WTC11 (cell line): ENCODE results near the gene PEAR1. TPM values are rescaled to one million over a fixed set of nuclear protein-coding genes. Genes with fewer than 3 reads are reported as not detected.

Source experiments
- ATAC-seq: fragments of 200-7000 bp; cut with Tn5 transposase; 2 replicates; pipeline ENCODE4 v1.10.0; 2021; ENCODE audit warnings: mild to moderate bottlenecking, moderate library complexity
- CTCF ChIA-PET: fragments of 300-600 bp; sonication (Branson Sonifier 250); formaldehyde crosslinking; loops from one replicate; lab custom pipeline; 2021; ENCODE audit warnings: antibody characterized with exemption; lab: Charles Lee
- POLR2A ChIA-PET: fragments of 350-600 bp; sonication (Branson Sonifier 250); formaldehyde crosslinking; loops from one replicate; lab custom pipeline; 2021; ENCODE audit warnings: antibody characterized with exemption; lab: Charles Lee
- DNase-seq: peaks from one replicate; pipeline ENCODE4 v3.0.0; 2021; ENCODE audit warnings: low spot score
- H3K27ac Mint-ChIP-seq: 2 replicates; pipeline ENCODE4 v1.8.0; 2021; ENCODE audit warnings: mixed read lengths
- H3K27me3 Mint-ChIP-seq: 2 replicates; pipeline ENCODE4 v1.8.0; 2021; ENCODE audit warnings: low read depth, mild to moderate bottlenecking, moderate library complexity, mixed read lengths
- H3K36me3 Mint-ChIP-seq: 2 replicates; pipeline ENCODE4 v1.8.0; 2021; ENCODE audit warnings: mixed read lengths
- H3K4me1 Mint-ChIP-seq: 2 replicates; pipeline ENCODE4 v1.8.0; 2022; ENCODE audit warnings: mixed read lengths
- H3K4me3 Mint-ChIP-seq: 2 replicates; pipeline ENCODE4 v1.8.0; 2021; ENCODE audit warnings: mild to moderate bottlenecking, moderate library complexity, mixed read lengths
- H3K9me3 Mint-ChIP-seq: 2 replicates; pipeline ENCODE4 v1.8.0; 2021; ENCODE audit warnings: mixed read lengths
- ATF1 ChIP-seq: sonication (generic); formaldehyde crosslinking; IDR thresholded peaks from 2 replicates; pipeline ENCODE4 v1.8.1; 2023; ENCODE audit warnings: mild to moderate bottlenecking, moderate library complexity, missing genetic modification reagents
- ATF6 ChIP-seq: sonication (generic); formaldehyde crosslinking; IDR thresholded peaks from 2 replicates; pipeline ENCODE4 v1.8.1; 2023; ENCODE audit warnings: mild to moderate bottlenecking, missing genetic modification reagents
- E2F5 ChIP-seq: sonication (generic); formaldehyde crosslinking; IDR thresholded peaks from 2 replicates; pipeline ENCODE4 v1.8.1; 2022; ENCODE audit warnings: mild to moderate bottlenecking, moderate library complexity, missing genetic modification reagents
- FOXJ3 ChIP-seq: sonication (generic); formaldehyde crosslinking; IDR thresholded peaks from 2 replicates; pipeline ENCODE4 v1.9.0; 2021; ENCODE audit warnings: missing genetic modification reagents, mild to moderate bottlenecking, borderline replicate concordance
- FOXP1 ChIP-seq: sonication (generic); formaldehyde crosslinking; IDR thresholded peaks from 2 replicates; pipeline ENCODE4 v1.8.0; 2022; ENCODE audit warnings: missing genetic modification reagents, mild to moderate bottlenecking, moderate library complexity, borderline replicate concordance
- HMGA2 ChIP-seq: fragments of 250-450 bp; sonication (Bioruptor Pico); IDR thresholded peaks from 2 replicates; pipeline ENCODE4 v1.4.0; 2021; ENCODE audit warnings: mild to moderate bottlenecking, moderate library complexity
- IRF2 ChIP-seq: sonication (generic); formaldehyde crosslinking; IDR thresholded peaks from 2 replicates; pipeline ENCODE4 v1.8.0; 2022; ENCODE audit warnings: low read depth, missing genetic modification reagents, borderline replicate concordance
- JAZF1 ChIP-seq: fragments of 250-450 bp; sonication (Bioruptor Pico); IDR thresholded peaks from 2 replicates; pipeline ENCODE4 v1.9.0; 2021; ENCODE audit warnings: moderate library complexity, mild to moderate bottlenecking, inconsistent platforms
- MXD4 ChIP-seq: fragments of 250-450 bp; sonication (Bioruptor Pico); IDR thresholded peaks from 2 replicates; pipeline ENCODE4 v1.8.0; 2021; ENCODE audit warnings: mild to moderate bottlenecking, moderate library complexity, borderline replicate concordance
- NFE2L1 ChIP-seq: sonication (generic); formaldehyde crosslinking; IDR thresholded peaks from 2 replicates; pipeline ENCODE4 v1.8.1; 2023; ENCODE audit warnings: missing genetic modification reagents
- SP1 ChIP-seq: sonication (generic); formaldehyde crosslinking; conservative IDR thresholded peaks from 2 replicates; pipeline ENCODE4 v1.8.1; 2022; ENCODE audit warnings: missing genetic modification reagents
- TEAD1 ChIP-seq: sonication (generic); formaldehyde crosslinking; IDR thresholded peaks from 2 replicates; pipeline ENCODE4 v1.8.0; 2022; ENCODE audit warnings: mild to moderate bottlenecking, missing genetic modification reagents
- TEAD4 ChIP-seq: sonication (generic); formaldehyde crosslinking; IDR thresholded peaks from 2 replicates; pipeline ENCODE4 v1.8.0; 2022; ENCODE audit warnings: mild to moderate bottlenecking, missing genetic modification reagents
- TP53 ChIP-seq: sonication (generic); formaldehyde crosslinking; IDR thresholded peaks from 2 replicates; pipeline ENCODE4 v1.8.1; 2023; ENCODE audit warnings: mild to moderate bottlenecking, missing genetic modification reagents
- ZBTB21 ChIP-seq: sonication (generic); formaldehyde crosslinking; IDR thresholded peaks from 2 replicates; pipeline ENCODE4 v1.8.1; 2023; ENCODE audit warnings: mild to moderate bottlenecking, missing genetic modification reagents, borderline replicate concordance
- ZNF121 ChIP-seq: sonication (generic); formaldehyde crosslinking; IDR thresholded peaks from 2 replicates; pipeline ENCODE4 v1.8.0; 2023; ENCODE audit warnings: missing genetic modification reagents
- ZNF396 ChIP-seq: fragments of 250-450 bp; sonication (Bioruptor Pico); IDR thresholded peaks from 2 replicates; pipeline ENCODE4 v1.8.0; 2021; ENCODE audit warnings: mild to moderate bottlenecking, moderate library complexity, borderline replicate concordance
- total RNA-seq: library from RNA; stranded (reverse); gene quantifications from 3 replicates; pipeline ENCODE4 v1.2.3, GENCODE V29; 2021
- TF ChIP-seq, protein P1 (sequence below): sonication (generic); formaldehyde crosslinking; IDR thresholded peaks from 2 replicates; pipeline ENCODE4 v1.8.1; 2022; ENCODE audit warnings: missing genetic modification reagents, borderline replicate concordance

Gene PEAR1
- total RNA-seq, 1 experiment from 2014 or later: 1.6 TPM

- H3K36me3 Mint-ChIP-seq: peaks cover 67% of the 10 kb centered on the region
- DNase-seq: no peak
- no peak overlapping the region for H3K4me3 Mint-ChIP-seq
- TF ChIP-seq TEAD1 (CRISPR knock-in tag) (no peak), TEAD4 (CRISPR knock-in tag) (no peak)
- TF ChIP-seq, all 79 proteins: peak for 0
- Mint-ChIP-seq H3K27ac (no peak overlapping the region), H3K4me1 (no peaks in the 10 kb centered on the region), H3K27me3 (no peaks in the 10 kb centered on the region), H3K9me3 (no peaks in the 10 kb centered on the region)
- ChIA-PET POLR2A (no interaction called here), CTCF (no interaction called here)
- no peak for ATAC-seq
These were observed 48.7 kb downstream of the PEAR1 start for GRCh38 chr1:156942176-156942575.

GRCh38 chr1:156942576-156942975 is 49.1 kb downstream of the PEAR1 start:
- DNase-seq: no peak
- H3K4me1 Mint-ChIP-seq: no peaks in the 10 kb centered on the region
- no peak for ATAC-seq
- no peaks in the 10 kb centered on the region for H3K9me3 Mint-ChIP-seq
- TF ChIP-seq MXD4 (no peak), ZNF396 (CRISPR knock-in tag) (no peak), ZNF121 (CRISPR knock-in tag) (no peak), JAZF1 (CRISPR knock-in tag) (no peak), ATF6 (CRISPR knock-in tag) (no peak), NFE2L1 (CRISPR knock-in tag) (no peak)
- TF ChIP-seq, protein P1, sequence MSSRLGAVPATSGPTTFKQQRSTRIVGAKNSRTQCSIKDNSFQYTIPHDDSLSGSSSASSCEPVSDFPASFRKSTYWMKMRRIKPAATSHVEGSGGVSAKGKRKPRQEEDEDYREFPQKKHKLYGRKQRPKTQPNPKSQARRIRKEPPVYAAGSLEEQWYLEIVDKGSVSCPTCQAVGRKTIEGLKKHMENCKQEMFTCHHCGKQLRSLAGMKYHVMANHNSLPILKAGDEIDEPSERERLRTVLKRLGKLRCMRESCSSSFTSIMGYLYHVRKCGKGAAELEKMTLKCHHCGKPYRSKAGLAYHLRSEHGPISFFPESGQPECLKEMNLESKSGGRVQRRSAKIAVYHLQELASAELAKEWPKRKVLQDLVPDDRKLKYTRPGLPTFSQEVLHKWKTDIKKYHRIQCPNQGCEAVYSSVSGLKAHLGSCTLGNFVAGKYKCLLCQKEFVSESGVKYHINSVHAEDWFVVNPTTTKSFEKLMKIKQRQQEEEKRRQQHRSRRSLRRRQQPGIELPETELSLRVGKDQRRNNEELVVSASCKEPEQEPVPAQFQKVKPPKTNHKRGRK (CRISPR knock-in tag): no peak
- TF ChIP-seq, all 79 proteins: peak for 0
- no peak overlapping the region for H3K27ac Mint-ChIP-seq
- POLR2A ChIA-PET: no interaction called here
- H3K4me3 Mint-ChIP-seq: no peak overlapping the region
- no peaks in the 10 kb centered on the region for H3K27me3 Mint-ChIP-seq
- CTCF ChIA-PET: no interaction called here
- H3K36me3 Mint-ChIP-seq: peaks cover 69% of the 10 kb centered on the region

GRCh38 chr1:156943756-156944155 is 50.2 kb downstream of the PEAR1 start:
- no peak for DNase-seq
- Mint-ChIP-seq H3K4me3 (no peak overlapping the region), H3K27me3 (no peaks in the 10 kb centered on the region), H3K27ac (no peak overlapping the region), H3K4me1 (no peaks in the 10 kb centered on the region)
- POLR2A ChIA-PET: no interaction called here
- TF ChIP-seq FOXJ3 (CRISPR knock-in tag) (no peak), IRF2 (CRISPR knock-in tag) (no peak), TEAD1 (CRISPR knock-in tag) (no peak), E2F5 (CRISPR knock-in tag) (no peak), HMGA2 (no peak), ZBTB21 (CRISPR knock-in tag) (no peak), SP1 (CRISPR knock-in tag) (no peak), FOXP1 (CRISPR knock-in tag) (no peak), TP53 (CRISPR knock-in tag) (no peak), ATF1 (CRISPR knock-in tag) (no peak)
- TF ChIP-seq, all 79 proteins: peak for 0
- peaks cover 74% of the 10 kb centered on the region for H3K36me3 Mint-ChIP-seq
- CTCF ChIA-PET: interaction anchor here (0.7 to 1.3 kb wide), 2 partner anchors 16 to 146 kb away, joined by 3 read pairs; no protein-coding TSS in a partner anchor
- no peak for ATAC-seq
- H3K9me3 Mint-ChIP-seq: no peaks in the 10 kb centered on the region
